ENCODE measurements around the gene SORCS2. TPM values are rescaled to one million over a fixed set of nuclear protein-coding genes. Genes with fewer than 3 reads are reported as not detected.

Gene SORCS2
- total RNA-seq, 2 donors from 2014 or later, result 0.54 to 0.74 TPM

DNA sequence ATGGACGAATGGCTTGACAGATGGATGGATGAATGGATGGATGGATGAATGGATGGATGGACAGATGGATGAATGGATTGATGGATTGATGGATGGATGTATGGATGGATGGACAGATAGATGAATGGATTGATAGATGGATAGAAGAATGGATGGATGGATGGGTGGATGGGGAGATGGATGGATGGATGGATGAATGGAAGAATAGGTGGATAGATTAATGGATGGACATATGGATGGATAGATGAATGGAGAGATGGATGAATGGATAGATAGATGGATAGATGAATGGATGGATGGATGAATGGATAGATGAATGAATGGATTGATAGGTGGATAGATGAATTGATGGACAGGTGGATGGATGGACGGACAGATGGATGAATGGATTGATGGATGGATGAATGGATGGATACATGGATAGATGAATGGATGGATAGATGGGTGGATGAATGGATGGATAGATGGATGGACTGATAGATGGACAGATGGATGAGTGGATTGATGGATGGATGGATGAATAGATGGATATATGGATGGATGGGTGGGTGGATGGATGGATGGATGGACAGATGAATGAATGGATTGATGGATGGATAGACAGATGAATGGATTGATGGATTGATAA, 208.4 kb downstream of the SORCS2 start:
- Histone ChIP-seq H3K9me3 (no peaks in the 10 kb centered on the region), H3K27ac (no peak overlapping the region), H3K9ac (ENCODE audit: low read depth in 2 of 2, low read length in 2 of 2) (no peak overlapping the region), H3K36me3 (no peaks in the 10 kb centered on the region), H3K27me3 (no peaks in the 10 kb centered on the region), H3K4me3 (no peak overlapping the region), H3K4me1 (no peaks in the 10 kb centered on the region)
- intact Hi-C loops (cut with DNase I), result no loop called here
- DNase-seq, result no peak
- TF ChIP-seq, protein P1, sequence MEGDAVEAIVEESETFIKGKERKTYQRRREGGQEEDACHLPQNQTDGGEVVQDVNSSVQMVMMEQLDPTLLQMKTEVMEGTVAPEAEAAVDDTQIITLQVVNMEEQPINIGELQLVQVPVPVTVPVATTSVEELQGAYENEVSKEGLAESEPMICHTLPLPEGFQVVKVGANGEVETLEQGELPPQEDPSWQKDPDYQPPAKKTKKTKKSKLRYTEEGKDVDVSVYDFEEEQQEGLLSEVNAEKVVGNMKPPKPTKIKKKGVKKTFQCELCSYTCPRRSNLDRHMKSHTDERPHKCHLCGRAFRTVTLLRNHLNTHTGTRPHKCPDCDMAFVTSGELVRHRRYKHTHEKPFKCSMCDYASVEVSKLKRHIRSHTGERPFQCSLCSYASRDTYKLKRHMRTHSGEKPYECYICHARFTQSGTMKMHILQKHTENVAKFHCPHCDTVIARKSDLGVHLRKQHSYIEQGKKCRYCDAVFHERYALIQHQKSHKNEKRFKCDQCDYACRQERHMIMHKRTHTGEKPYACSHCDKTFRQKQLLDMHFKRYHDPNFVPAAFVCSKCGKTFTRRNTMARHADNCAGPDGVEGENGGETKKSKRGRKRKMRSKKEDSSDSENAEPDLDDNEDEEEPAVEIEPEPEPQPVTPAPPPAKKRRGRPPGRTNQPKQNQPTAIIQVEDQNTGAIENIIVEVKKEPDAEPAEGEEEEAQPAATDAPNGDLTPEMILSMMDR (IDR thresholded peaks at IDR 0.05), result no peak

DNA sequence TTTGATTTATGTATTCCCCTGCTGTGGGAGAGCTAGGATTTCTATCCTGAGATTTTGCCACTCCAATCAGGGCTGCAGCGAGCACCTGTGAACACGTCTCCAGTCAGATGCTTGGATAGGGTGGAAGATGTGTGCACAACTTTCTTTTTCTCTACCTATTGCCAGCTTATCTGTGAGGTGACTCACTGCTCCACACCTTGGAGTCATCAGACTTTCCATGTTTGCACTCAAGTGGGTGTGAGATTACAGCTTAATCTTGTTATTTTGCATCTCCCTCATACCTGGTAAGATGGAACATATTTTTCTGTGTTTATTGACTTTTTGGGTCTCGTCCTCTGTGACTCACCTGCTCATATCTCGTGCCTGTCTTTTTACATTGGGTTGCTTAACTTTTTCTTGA, 210.2 kb downstream of the SORCS2 start:
- TF ChIP-seq, protein P1 (IDR thresholded peaks at IDR 0.05), result no peak
- Histone ChIP-seq H3K27ac (no peak overlapping the region), H3K9ac (ENCODE audit: low read depth in 2 of 2, low read length in 2 of 2) (no peak overlapping the region), H3K9me3 (no peaks in the 10 kb centered on the region), H3K36me3 (no peaks in the 10 kb centered on the region), H3K4me3 (no peak overlapping the region), H3K27me3 (no peaks in the 10 kb centered on the region), H3K4me1 (no peaks in the 10 kb centered on the region)
- no peak for DNase-seq
- intact Hi-C loops (cut with DNase I), result no loop called here

DNA sequence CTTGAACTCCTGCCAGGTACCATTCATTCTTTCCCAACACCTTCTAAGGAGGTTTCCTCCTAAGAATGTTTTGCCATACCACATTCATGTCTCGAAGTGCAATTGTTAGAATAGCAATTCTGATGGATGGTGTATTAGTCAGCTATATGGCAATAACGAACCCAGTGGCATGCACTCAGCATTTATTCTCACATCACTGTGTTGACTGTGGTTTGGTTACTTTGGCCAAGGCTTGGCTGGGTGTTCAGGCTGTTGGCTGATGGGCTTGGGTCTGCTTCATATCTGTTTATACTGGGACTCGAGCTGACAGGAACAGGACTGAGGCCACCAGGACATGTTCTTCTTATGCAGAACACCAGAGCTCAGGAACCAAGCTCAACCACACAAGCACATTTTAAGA, 210.7 kb downstream of the SORCS2 start:
- intact Hi-C loops (cut with DNase I), result no loop called here
- no peaks in the 10 kb centered on the region for H3K9me3 ChIP-seq
- H3K36me3 ChIP-seq, result no peaks in the 10 kb centered on the region
- TF ChIP-seq, protein P1 (IDR thresholded peaks at IDR 0.05), result no peak
- no peak for DNase-seq
- no peaks in the 10 kb centered on the region for H3K27me3 ChIP-seq
- no peaks in the 10 kb centered on the region for H3K4me1 ChIP-seq
- H3K27ac ChIP-seq, result no peak overlapping the region
- H3K4me3 ChIP-seq, result no peak overlapping the region
- no peak overlapping the region for H3K9ac ChIP-seq (ENCODE audit: low read depth in 2 of 2, low read length in 2 of 2)

DNA sequence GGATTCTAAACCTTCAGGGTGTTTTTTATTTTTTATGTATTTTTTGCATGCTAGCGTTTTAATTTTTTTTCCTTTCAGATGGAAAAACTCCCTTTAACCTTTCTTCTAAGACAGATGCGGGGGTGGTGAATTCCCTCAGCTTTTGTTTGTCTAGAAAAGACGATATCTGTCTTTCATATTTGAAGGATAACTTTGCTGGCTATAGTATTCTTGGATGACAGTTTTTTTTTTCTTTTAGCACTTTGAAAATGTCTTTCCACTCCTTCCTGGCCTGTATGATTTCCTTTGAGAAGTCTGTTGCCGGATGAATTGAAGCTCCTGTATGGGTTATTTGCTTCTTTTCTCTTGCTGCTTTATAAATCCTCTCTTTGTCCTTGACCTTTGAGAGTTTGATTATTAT, 215.8 kb downstream of the SORCS2 start:
- intact Hi-C loops (cut with DNase I), result no loop called here
- Histone ChIP-seq H3K9ac (ENCODE audit: low read depth in 2 of 2, low read length in 2 of 2) (no peak overlapping the region), H3K27ac (no peak overlapping the region), H3K27me3 (no peaks in the 10 kb centered on the region), H3K36me3 (no peaks in the 10 kb centered on the region), H3K4me1 (no peaks in the 10 kb centered on the region), H3K4me3 (no peak overlapping the region), H3K9me3 (no peaks in the 10 kb centered on the region)
- TF ChIP-seq, protein P1 (IDR thresholded peaks at IDR 0.05), result no peak
- DNase-seq, result no peak

DNA sequence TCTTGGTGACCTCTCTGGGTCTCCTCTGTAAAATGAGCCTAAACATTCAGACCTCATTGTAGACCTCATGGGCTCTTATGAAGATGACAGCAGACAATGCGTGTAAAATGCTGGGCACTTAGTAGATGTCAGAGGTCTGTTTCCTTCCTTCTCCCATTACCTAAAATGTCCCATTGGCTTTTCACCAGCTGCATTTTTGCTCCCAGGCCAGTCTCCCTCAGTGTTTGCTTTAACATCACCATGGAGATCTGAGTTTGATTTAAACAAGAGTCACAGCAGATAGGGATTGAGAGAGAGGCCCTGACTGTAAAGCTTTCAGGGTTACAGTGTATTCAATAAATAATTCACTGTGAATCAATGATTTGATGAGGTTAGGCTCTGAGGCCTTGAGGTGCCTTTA, 218.1 kb downstream of the SORCS2 start:
- no peaks in the 10 kb centered on the region for H3K36me3 ChIP-seq
- H3K27me3 ChIP-seq, result no peaks in the 10 kb centered on the region
- H3K9ac ChIP-seq (ENCODE audit: low read depth in 2 of 2, low read length in 2 of 2), result no peak overlapping the region
- TF ChIP-seq, protein P1 (IDR thresholded peaks at IDR 0.05), result no peak
- intact Hi-C loops (cut with DNase I), result no loop called here
- no peak for DNase-seq
- H3K4me1 ChIP-seq, result no peaks in the 10 kb centered on the region
- no peaks in the 10 kb centered on the region for H3K9me3 ChIP-seq
- no peak overlapping the region for H3K4me3 ChIP-seq
- H3K27ac ChIP-seq, result no peak overlapping the region
